ENCODE measurements around the gene PIK3R5. TPM values are rescaled to one million over a fixed set of nuclear protein-coding genes. Genes with fewer than 3 reads are reported as not detected.

Gene PIK3R5
- total RNA-seq, 2 experiments from 2014 or later: 0.76 to 1.5 TPM

- H3K27ac ChIP-seq (ENCODE audit: low read depth, low read length, poor library complexity, severe bottlenecking): no peak overlapping the region
- TF ChIP-seq EZH2phosphoT487 (IDR thresholded peaks at IDR 0.05; ENCODE audit: borderline replicate concordance, low read depth, low read length): no peak
- TF ChIP-seq, protein P1, sequence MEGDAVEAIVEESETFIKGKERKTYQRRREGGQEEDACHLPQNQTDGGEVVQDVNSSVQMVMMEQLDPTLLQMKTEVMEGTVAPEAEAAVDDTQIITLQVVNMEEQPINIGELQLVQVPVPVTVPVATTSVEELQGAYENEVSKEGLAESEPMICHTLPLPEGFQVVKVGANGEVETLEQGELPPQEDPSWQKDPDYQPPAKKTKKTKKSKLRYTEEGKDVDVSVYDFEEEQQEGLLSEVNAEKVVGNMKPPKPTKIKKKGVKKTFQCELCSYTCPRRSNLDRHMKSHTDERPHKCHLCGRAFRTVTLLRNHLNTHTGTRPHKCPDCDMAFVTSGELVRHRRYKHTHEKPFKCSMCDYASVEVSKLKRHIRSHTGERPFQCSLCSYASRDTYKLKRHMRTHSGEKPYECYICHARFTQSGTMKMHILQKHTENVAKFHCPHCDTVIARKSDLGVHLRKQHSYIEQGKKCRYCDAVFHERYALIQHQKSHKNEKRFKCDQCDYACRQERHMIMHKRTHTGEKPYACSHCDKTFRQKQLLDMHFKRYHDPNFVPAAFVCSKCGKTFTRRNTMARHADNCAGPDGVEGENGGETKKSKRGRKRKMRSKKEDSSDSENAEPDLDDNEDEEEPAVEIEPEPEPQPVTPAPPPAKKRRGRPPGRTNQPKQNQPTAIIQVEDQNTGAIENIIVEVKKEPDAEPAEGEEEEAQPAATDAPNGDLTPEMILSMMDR (conservative IDR thresholded peaks at IDR 0.05; ENCODE audit: low read length): no peak
- H2AFZ ChIP-seq (ENCODE audit: low read length): no peak overlapping the region
- no peaks in the 10 kb centered on the region for H4K20me1 ChIP-seq (ENCODE audit: insufficient read depth, low read length)
- intact Hi-C loops (cut with micrococcal nuclease; ENCODE audit: unreplicated experiment): no loop called here
- POLR2A ChIA-PET: interaction anchor here (1.2 to 1.5 kb wide), 2 partner anchors 9 to 11 kb away, joined by 4 to 5 read pairs; no protein-coding TSS in a partner anchor
- H3K4me2 ChIP-seq (ENCODE audit: low read length): no peak overlapping the region
- no peaks in the 10 kb centered on the region for H3K79me2 ChIP-seq (ENCODE audit: insufficient read depth, low read depth, low read length)
- H3K9me3 ChIP-seq (ENCODE audit: low read length): no peaks in the 10 kb centered on the region
- no peak for DNase-seq (ENCODE audit: low spot score)
- H3K9me2 ChIP-seq (ENCODE audit: insufficient read depth, low read length): no peaks in the 10 kb centered on the region
- no peaks in the 10 kb centered on the region for H3K4me1 ChIP-seq (ENCODE audit: insufficient read depth, low read length, poor library complexity, severe bottlenecking)
- H3K36me3 ChIP-seq (ENCODE audit: insufficient read depth, low read length): no peaks in the 10 kb centered on the region
- no TSS peak for BruUV-seq (replicated peaks)
- no peak overlapping the region for H3K4me3 ChIP-seq (ENCODE audit: low read depth, low read length, poor library complexity, severe bottlenecking)
- CTCF ChIA-PET (ENCODE audit: unreplicated experiment): no interaction called here
Measured at GRCh38 chr17:8890671-8891070, 74.8 kb downstream of the PIK3R5 start.

- no peak overlapping the region for H3K27ac ChIP-seq (ENCODE audit: low read depth, low read length, poor library complexity, severe bottlenecking)
- no peaks in the 10 kb centered on the region for H3K79me2 ChIP-seq (ENCODE audit: insufficient read depth, low read depth, low read length)
- no peak for DNase-seq (ENCODE audit: low spot score)
- no peaks in the 10 kb centered on the region for H4K20me1 ChIP-seq (ENCODE audit: insufficient read depth, low read length)
- no peaks in the 10 kb centered on the region for H3K9me2 ChIP-seq (ENCODE audit: insufficient read depth, low read length)
- no peaks in the 10 kb centered on the region for H3K36me3 ChIP-seq (ENCODE audit: insufficient read depth, low read length)
- CTCF ChIA-PET (ENCODE audit: unreplicated experiment): no interaction called here
- no peak overlapping the region for H3K4me2 ChIP-seq (ENCODE audit: low read length)
- POLR2A ChIA-PET: interaction anchor here (0.6 to 1.5 kb wide), 4 partner anchors 10 to 1522 kb away, joined by 3 to 5 read pairs (median 4); no protein-coding TSS in a partner anchor
- H3K4me1 ChIP-seq (ENCODE audit: insufficient read depth, low read length, poor library complexity, severe bottlenecking): no peaks in the 10 kb centered on the region
- no peak for TF ChIP-seq EZH2phosphoT487 (IDR thresholded peaks at IDR 0.05; ENCODE audit: borderline replicate concordance, low read depth, low read length)
- TF ChIP-seq, protein P1 (conservative IDR thresholded peaks at IDR 0.05; ENCODE audit: low read length): no peak
- intact Hi-C loops (cut with micrococcal nuclease; ENCODE audit: unreplicated experiment): no loop called here
- BruUV-seq (replicated peaks): no TSS peak
- H3K9me3 ChIP-seq (ENCODE audit: low read length): no peaks in the 10 kb centered on the region
- no peak overlapping the region for H2AFZ ChIP-seq (ENCODE audit: low read length)
- no peak overlapping the region for H3K4me3 ChIP-seq (ENCODE audit: low read depth, low read length, poor library complexity, severe bottlenecking)
Measured at GRCh38 chr17:8889458-8890210, 75.9 kb downstream of the PIK3R5 start.

DNA sequence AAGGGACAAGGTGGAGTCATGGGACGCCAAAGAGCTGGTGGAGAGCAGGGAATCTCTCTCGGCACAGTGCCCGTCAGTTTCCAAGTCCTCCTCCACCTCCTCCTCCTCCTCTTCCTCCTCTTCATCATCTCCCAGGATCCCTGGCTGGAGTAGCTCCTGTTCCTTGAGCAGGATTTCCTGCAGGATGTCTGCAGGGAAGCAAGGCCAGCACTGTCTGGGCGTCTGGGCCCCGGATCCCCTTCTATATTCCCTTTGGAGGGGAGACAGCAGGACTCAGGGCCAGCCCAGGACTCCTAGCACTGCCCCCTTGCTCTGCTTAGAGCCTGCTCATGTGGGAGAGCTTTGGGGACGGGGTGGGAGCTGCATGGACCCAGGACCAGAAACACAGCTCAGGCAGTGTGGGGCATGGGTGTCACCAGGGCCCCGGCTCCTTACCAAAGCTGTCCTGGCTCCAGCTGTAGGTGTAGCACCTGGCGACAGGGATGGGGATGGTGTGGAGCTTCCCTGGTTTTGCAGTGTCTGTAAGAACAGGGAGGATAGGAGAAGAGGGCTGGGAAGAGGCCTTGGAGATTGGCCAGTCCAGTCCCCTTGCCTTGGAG, 76.7 kb downstream of the PIK3R5 start:
- no peak overlapping the region for H3K4me3 ChIP-seq (ENCODE audit: low read depth, low read length, poor library complexity, severe bottlenecking)
- ChIA-PET POLR2A (interaction anchor here (0.6 to 1.5 kb wide), 2 partner anchors 13 to 798 kb away, joined by 4 read pairs; no protein-coding TSS in a partner anchor), CTCF (ENCODE audit: unreplicated experiment) (no interaction called here)
- H2AFZ ChIP-seq (ENCODE audit: low read length): no peak overlapping the region
- H3K79me2 ChIP-seq (ENCODE audit: insufficient read depth, low read depth, low read length): no peaks in the 10 kb centered on the region
- no peak overlapping the region for H3K4me2 ChIP-seq (ENCODE audit: low read length)
- no peak overlapping the region for H3K27ac ChIP-seq (ENCODE audit: low read depth, low read length, poor library complexity, severe bottlenecking)
- no peak for DNase-seq (ENCODE audit: low spot score)
- BruUV-seq (replicated peaks): no TSS peak
- no peaks in the 10 kb centered on the region for H4K20me1 ChIP-seq (ENCODE audit: insufficient read depth, low read length)
- no peaks in the 10 kb centered on the region for H3K4me1 ChIP-seq (ENCODE audit: insufficient read depth, low read length, poor library complexity, severe bottlenecking)
- intact Hi-C loops (cut with micrococcal nuclease; ENCODE audit: unreplicated experiment): no loop called here
- H3K36me3 ChIP-seq (ENCODE audit: insufficient read depth, low read length): no peaks in the 10 kb centered on the region
- H3K9me3 ChIP-seq (ENCODE audit: low read length): no peaks in the 10 kb centered on the region
- H3K9me2 ChIP-seq (ENCODE audit: insufficient read depth, low read length): no peaks in the 10 kb centered on the region
- TF ChIP-seq EZH2phosphoT487 (IDR thresholded peaks at IDR 0.05; ENCODE audit: borderline replicate concordance, low read depth, low read length): no peak
- TF ChIP-seq, protein P1 (conservative IDR thresholded peaks at IDR 0.05; ENCODE audit: low read length): no peak

Measured in OCI-LY7 (cell line).